Ramos (cell line): ENCODE data around the gene AKAP7.
"Not testable (repeated sequence)": the region's sequence is repeated elsewhere in the genome, so short reads cannot be mapped to it uniquely, and the experiment has no call there.

Experiments used
- in situ Hi-C: fragments of 300-500 bp; cut with MboI; formaldehyde crosslinking; loops from one replicate; pipeline ENCODE4 v1.14.3; 2022; ENCODE audit warnings: low sequenced_read_pairs; ENCODE audit not compliant: unreplicated experiment

Gene AKAP7

GRCh38 chr6:131231891-131232290, 96.6 kb downstream of the AKAP7 start:
- in situ Hi-C loops, result no loop called here

- in situ Hi-C loops, result no loop called here
Observed at GRCh38 chr6:131244942-131245341, 109.7 kb downstream of the AKAP7 start.

DNA sequence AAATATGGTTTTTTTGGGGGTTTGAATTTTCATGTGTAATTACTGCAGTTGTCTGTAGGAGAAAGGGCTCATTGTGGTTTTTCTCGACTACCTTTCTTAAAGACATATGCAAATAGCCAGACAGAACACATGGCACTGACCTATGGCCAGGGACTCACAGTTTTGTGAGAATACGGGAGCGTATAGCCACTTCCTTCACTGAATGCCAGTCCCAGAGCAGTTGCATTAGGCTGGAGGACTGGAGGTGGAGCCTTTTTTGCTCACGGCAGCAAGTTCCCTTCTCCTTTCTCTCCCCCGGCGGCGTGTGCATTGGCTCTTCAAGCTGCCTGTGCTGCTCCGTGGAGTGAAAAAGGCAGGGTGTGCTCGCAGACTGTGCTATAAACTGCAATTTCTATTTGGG, 114.9 kb downstream of the AKAP7 start:
- in situ Hi-C loops, result no loop called here

GRCh38 chr6:131250936-131251335, 115.7 kb downstream of the AKAP7 start:
- in situ Hi-C loops, result no loop called here

DNA sequence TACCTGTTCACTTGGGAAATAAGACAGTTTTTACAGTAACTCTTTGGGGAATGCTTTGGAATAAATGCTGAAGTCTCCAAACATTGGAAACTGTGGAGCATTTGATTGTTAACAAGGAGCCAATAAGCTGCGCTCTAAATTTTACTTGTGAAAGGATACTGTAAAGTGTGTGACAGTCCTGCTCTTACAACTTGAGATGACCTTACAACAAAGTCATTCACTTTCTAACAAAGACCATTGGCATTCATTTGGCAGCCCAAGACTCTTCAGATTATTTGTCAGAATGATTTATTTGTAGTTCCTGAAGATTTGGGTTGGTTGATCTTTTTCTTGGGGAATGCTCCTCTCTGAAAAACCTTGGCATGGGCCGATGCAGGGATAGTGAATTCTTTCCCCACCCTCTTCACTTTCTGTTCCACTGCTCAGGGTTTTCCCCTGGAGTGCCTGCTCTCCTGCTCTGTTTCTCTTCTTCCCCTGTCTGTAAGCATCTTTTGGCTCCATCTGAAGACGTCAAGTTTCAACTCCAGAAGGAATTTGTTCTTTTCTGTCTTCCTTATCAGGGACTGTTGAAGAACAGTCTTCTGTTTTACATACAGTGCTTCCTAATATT, 116.4 kb downstream of the AKAP7 start:
- in situ Hi-C loops, result no loop called here

GRCh38 chr6:131255434-131255833, 120.2 kb downstream of the AKAP7 start:
- in situ Hi-C loops, result no loop called here

GRCh38 chr6:131255911-131256310, 120.6 kb downstream of the AKAP7 start:
- in situ Hi-C loops, result no loop called here

DNA sequence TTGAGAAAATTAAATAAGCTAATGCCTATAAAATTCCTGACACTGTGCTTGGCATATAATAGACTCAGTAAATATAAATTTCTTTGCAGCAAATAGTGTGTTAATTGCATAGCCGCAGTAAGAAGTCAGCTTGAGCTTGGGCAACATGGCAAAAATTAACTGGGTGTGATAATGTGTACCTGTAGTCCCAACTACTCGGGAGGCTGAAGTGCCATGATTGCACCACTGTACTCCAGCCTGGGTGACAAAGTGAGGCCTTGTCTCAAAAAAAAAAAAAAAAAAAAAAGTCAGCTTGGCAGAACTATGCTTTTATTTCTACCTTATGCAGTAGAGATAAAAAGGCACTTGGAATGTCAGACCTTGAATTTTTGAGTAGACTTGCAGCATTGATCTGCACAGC, 121.8 kb downstream of the AKAP7 start:
- in situ Hi-C loops, result no loop called here

- in situ Hi-C loops, result no loop called here
Observed at GRCh38 chr6:131258010-131258652, 122.9 kb downstream of the AKAP7 start.

DNA sequence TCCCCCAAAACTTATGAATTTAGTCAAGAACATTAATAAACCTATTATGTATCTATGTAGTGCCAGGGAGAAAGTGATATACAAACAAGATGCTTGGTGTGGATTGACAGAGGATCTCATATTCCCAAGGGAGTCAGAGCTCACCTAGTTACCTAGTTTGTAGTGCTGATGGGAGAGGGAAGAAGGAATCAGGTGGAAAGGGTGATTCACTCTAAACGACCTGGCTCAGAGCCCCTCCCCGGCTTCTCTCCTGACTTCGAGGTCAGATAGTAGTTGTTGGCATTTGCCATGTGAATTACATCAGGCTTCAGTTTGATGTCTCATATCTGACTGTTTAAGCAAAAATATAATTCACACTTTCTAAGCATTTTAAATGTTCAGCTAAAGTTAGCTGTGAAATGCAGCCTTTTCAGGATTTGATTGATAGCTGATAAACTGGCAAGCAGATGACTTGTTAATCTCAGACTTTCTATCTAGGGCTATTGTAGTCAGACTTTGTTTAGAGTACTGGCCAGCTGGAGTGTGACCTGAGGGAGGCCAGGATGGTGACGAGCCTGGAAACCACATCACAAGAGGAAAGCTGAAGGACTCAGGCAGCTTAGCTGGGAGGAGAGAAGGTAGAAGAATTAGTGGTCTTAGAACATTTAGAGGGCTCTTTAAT, 123.7 kb downstream of the AKAP7 start:
- in situ Hi-C loops, result no loop called here

DNA sequence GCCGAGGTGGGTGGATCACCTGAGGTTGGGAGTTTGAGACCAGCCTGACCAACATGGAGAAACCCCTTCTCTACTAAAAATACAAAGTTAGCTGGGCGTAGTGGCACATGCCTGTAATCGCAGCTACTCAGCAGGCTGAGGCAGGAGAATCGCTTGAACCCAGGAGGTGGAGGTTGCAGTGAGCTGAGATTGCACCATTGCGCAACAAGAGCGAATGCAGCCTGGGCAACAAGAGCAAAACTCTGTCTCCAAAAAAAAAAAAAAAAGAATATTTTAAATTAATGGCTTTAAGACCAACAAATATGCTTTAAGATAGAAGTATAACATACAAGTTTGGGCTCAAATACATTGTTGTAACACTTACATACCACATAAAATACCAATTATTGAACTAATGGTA, 125.7 kb downstream of the AKAP7 start:
- in situ Hi-C loops, result not testable (repeated sequence)

- in situ Hi-C loops, result no loop called here
Observed at GRCh38 chr6:131262060-131262459, 126.8 kb downstream of the AKAP7 start.

GRCh38 chr6:131265939-131266338, 130.7 kb downstream of the AKAP7 start:
- in situ Hi-C loops, result no loop called here

GRCh38 chr6:131268303-131268702, 133.0 kb downstream of the AKAP7 start:
- in situ Hi-C loops, result no loop called here

- in situ Hi-C loops, result no loop called here
Observed at GRCh38 chr6:131269565-131270391, 134.5 kb downstream of the AKAP7 start.

DNA sequence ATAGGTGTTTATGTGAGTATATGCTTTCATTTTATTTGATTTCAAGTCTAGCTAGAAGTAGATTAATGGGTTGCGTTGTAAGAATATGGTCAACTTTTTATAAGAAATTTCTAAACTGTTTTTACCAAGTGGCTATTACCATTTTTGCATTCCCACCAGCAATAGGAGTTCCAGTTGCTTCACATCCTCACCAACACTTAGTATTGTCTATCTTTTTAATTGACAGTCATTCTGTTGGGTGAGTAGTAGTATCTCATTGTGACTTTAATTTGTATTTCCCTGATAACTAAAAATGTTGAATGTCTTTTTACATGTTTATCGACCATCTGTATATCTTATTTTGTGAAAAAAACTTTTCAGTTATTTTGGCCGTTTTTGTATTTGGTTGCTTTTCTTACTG, 135.3 kb downstream of the AKAP7 start:
- in situ Hi-C loops, result no loop called here

DNA sequence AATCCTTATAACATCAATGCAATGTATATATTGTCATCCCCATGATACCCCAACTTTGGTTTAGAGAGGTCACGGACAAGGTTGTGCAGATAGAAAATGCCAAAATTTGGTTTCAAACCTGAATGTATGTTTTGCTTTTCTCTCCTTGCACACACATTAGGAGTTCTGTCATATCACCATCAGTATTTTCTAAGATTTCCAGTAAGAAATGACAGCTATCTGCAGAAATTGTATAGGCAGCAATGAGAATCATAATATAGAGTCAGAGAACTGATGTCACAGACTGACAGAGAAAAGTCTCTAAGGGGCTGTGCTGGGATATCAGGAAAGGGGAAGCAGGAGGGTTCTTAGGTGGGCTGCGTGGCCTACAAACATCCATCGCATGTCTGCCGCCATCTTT, 140.0 kb downstream of the AKAP7 start:
- in situ Hi-C loops, result no loop called here

GRCh38 chr6:131277591-131277990, 142.3 kb downstream of the AKAP7 start:
- in situ Hi-C loops, result no loop called here

DNA sequence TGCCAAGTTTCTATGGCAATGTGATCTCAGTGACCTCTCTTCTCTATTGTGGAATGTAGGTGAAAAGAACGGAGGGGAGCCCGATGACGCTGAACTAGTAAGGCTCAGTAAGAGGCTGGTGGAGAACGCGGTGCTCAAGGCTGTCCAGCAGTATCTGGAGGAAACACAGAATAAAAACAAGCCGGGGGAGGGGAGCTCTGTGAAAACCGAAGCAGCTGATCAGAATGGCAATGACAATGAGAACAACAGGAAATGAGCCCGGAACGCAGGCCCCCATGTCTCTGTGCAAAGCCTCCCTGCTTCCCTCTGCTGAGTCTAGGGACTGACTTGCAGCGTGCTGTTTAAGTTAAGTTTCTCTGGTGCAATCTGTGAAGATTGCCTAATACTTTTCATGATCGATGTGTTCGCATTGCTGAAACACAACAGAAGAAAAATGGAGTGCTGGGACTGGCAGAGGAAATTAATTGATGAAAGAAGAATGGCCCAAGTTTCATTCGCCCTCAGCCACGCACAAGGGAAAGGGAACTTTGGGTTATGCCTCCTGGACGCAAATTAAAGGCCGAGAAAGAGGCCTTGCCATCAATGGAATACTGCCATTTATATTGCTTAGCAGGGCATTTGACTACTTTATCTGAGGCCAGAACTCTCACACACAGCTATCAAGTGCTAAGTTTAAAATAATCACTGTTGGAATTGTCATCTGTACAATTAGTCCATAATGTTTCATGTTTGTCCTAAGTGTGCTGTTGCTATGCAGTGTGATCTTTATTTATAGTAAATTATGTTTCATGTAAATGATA, 146.4 kb downstream of the AKAP7 start:
- in situ Hi-C loops, result no loop called here

GRCh38 chr6:131282365-131282764, 147.1 kb downstream of the AKAP7 start:
- in situ Hi-C loops, result no loop called here
